NB4 (cell line): ENCODE data around the gene PARD6B.

Experiments
- DNase-seq: peaks from one replicate; pipeline ENCODE4 v3.0.0; 2010; ENCODE audit warnings: low read depth
- H3K4me3 ChIP-seq: one replicate; pipeline ENCODE4 v1.5.1; 2011; ENCODE audit warnings: mild to moderate bottlenecking, low read depth, low read length, moderate library complexity
- MYC ChIP-seq: IDR thresholded peaks from 2 replicates; pipeline ENCODE4 v1.6.1; 2011; ENCODE audit warnings: low read depth, low read length
- POLR2A ChIP-seq: IDR thresholded peaks from 2 replicates; pipeline ENCODE4 v1.6.1; 2011; ENCODE audit warnings: mild to moderate bottlenecking; ENCODE audit not compliant: insufficient read length; ENCODE audit errors: extremely low read depth
- TF ChIP-seq, protein P1 (sequence below): IDR thresholded peaks from one replicate; pipeline ENCODE4 v1.5.1; 2012; ENCODE audit warnings: low read depth, low read length
- TF ChIP-seq, protein P2 (sequence below): IDR thresholded peaks from 2 replicates; pipeline ENCODE4 v1.6.1; 2011; ENCODE audit warnings: low read depth, low read length

The PARD6B gene

GRCh38 chr20:50726955-50727791 lies 4.2 kb upstream of the PARD6B start:
- TF ChIP-seq, protein P1, sequence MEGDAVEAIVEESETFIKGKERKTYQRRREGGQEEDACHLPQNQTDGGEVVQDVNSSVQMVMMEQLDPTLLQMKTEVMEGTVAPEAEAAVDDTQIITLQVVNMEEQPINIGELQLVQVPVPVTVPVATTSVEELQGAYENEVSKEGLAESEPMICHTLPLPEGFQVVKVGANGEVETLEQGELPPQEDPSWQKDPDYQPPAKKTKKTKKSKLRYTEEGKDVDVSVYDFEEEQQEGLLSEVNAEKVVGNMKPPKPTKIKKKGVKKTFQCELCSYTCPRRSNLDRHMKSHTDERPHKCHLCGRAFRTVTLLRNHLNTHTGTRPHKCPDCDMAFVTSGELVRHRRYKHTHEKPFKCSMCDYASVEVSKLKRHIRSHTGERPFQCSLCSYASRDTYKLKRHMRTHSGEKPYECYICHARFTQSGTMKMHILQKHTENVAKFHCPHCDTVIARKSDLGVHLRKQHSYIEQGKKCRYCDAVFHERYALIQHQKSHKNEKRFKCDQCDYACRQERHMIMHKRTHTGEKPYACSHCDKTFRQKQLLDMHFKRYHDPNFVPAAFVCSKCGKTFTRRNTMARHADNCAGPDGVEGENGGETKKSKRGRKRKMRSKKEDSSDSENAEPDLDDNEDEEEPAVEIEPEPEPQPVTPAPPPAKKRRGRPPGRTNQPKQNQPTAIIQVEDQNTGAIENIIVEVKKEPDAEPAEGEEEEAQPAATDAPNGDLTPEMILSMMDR: no peak
- TF ChIP-seq, protein P2, sequence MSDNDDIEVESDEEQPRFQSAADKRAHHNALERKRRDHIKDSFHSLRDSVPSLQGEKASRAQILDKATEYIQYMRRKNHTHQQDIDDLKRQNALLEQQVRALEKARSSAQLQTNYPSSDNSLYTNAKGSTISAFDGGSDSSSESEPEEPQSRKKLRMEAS: no peak
- TF ChIP-seq MYC: no peak
- TF ChIP-seq POLR2A: no peak
- DNase-seq: no peak
- H3K4me3 ChIP-seq: no peak overlapping the region

GRCh38 chr20:50727792-50728485 lies 3.4 kb upstream of the PARD6B start:
- no peak for DNase-seq
- TF ChIP-seq, protein P2: no peak
- no peak for TF ChIP-seq POLR2A
- TF ChIP-seq, protein P1: no peak
- TF ChIP-seq MYC: no peak
- H3K4me3 ChIP-seq: no peak overlapping the region

DNA sequence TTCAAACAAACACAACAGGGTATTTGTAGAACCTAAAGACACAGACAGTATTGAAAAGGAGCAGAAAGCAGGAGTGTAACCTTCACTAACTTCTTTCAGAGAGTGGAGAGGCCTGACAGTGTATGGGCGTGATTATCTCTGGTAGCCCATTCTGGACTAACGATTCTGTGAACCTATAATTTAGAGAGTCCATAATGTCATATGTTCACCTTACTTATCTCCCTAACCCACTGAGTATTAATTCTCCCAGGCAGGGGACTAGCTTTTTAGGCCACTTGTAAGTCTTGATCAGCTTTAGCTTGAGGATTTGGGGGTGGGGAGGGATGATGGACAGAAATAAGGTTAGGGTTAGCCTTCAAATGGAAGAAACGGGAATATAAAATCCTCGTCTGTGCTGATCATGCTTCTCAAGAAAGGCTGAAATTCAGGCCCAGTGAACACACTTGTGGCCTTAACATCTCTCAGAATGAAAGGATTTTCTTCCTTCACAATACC lies 2.8 kb upstream of the PARD6B start:
- no peak for TF ChIP-seq POLR2A
- no peak for DNase-seq
- H3K4me3 ChIP-seq: no peak overlapping the region

- no peak overlapping the region for H3K4me3 ChIP-seq
- DNase-seq: no peak
- TF ChIP-seq POLR2A: no peak
- TF ChIP-seq, protein P1: no peak
- no peak for TF ChIP-seq MYC
- TF ChIP-seq, protein P2: no peak
Measured at GRCh38 chr20:50728981-50729874, 2.2 kb upstream of the PARD6B start.

DNA sequence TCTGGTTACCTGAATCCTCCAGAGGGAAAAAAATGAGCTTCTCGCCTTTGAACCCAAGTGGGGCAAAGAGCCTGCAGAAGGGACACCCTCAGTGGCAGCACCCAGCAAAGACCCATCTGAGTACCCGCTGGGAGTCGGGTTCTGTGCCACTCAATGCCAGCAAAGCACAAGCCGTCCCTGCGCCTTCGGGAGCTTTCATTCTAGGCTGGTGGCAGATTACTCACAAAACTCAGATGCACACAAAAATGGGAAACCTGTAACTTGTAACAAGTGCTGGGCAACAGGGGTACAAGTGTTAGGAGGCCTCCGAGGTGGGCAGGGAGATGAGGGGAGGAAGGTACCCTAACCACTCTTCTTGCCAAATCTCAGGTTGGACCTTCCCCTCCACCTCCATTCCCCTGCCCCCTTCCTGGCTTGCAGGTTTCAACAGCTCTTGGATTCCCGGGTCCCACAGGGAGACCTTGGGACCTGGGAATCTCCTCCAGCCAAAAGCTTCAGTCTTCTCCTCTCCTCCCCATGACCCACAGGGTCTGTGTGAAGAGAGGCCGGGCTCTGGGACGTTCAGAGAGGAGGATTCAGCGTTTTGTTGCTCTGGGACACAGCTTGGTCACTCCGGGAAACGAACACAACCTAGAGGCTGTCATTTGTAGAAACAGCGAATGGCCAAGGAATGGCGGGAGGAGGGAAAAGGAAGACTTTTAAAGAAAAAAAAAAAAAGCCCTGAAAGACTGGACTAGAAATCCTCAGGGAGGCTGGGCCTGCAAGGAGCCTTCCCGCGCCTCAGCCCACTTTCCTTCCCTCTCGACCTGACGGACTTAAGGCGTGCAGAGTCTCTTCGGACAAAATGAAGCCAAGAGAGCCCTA lies 1.2 kb upstream of the PARD6B start:
- DNase-seq: no peak
- TF ChIP-seq, protein P1: no peak
- TF ChIP-seq MYC (no peak), POLR2A (no peak)
- TF ChIP-seq, protein P2: no peak

DNA sequence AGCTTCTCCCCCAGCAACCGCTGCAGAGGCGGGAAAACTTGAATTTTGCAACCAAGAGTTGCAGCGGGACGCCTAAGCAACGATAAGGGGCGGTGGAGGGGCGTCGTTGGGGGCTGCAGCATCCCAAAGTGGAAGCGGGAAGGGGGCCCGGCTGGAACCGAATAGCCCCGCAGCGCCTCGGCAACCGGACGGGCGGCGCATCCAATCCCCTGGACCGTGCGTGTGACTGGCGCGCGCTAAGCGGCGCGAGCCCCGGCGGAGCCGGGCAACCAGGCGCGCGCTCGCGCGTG lies 670 bp upstream of the PARD6B start:
- no peak for DNase-seq
- peak overlapping the region; percentile 59 for H3K4me3 ChIP-seq
- TF ChIP-seq POLR2A: no peak
- TF ChIP-seq MYC: no peak
- TF ChIP-seq, protein P2: no peak
- TF ChIP-seq, protein P1: no peak

More for the DNA sequence above, 1.2 kb upstream of the PARD6B start:
- H3K4me3 ChIP-seq: peak overlapping the region; percentile 59
